GM18870 (cell line): Measurements from ENCODE around the gene CLIP1.
"Not testable (repeated sequence)": the region's sequence is repeated elsewhere in the genome, so short reads cannot be mapped to it uniquely, and the experiment has no call there.

Experiments
- ATAC-seq: cut with Tn5 transposase; IDR thresholded peaks from one replicate; pipeline ENCODE4 v1.9.1; 2021; ENCODE audit warnings: moderate library complexity; ENCODE audit not compliant: unreplicated experiment

The CLIP1 gene

DNA sequence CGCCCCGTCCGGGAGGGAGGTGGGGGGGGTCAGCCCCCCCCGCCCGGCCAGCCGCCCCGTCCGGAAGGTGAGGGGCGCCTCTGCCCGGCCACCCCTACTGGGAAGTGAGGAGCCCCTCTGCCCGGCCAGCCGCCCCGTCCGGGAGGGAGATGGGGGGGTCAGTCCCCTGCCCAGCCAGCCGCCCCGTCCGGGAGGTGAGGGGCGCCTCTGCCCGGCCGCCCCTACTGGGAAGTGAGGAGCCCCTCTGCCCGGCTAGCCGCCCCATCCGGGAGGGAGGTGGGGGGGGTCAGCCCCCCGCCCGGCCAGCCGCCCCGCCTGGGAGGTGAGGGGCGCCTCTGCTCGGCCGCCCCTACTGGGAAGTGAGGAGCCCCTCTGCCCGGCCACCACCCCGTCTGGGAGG is 64.9 kb downstream of the CLIP1 start:
- not testable (repeated sequence) for ATAC-seq

DNA sequence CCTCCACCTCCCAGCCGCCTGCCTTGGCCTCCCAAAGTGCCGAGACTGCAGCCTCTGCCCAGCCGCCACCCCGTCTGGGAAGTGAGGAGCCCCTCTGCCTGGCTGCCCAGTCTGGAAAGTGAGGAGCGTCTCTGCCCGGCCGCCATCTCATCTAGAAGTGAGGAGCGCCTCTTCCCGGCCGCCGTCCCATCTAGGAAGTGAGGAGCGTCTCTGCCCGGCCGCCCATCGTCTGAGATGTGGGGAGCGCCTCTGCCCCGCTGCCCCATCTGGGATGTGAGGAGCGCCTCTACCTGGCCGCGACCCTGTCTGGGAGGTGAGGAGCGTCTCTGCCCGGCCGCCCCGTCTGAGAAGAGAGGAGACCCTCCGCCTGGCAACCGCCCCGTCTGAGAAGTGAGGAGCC is 65.5 kb downstream of the CLIP1 start:
- not testable (repeated sequence) for ATAC-seq

DNA sequence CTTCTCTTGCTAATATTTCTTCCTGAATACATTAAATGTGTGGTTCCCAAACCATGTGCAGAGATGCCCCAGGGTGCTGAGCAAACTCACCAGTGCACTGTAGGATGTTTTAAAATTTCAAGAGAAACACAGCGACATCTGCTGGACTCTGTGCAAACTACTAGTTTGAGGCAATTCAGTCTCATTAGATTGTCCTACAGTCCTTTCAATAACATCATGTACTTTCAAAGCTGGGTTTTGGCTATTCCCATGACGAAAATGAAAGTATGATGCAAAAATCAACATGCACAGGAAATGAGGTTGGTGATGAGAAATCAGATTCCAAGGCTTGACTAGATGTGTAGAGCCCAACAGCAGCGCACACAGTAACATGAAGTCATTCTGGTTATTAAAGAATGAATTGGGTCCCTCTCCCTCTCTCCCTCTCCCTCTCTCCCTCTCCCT is 66.3 kb downstream of the CLIP1 start:
- ATAC-seq = no peak

DNA sequence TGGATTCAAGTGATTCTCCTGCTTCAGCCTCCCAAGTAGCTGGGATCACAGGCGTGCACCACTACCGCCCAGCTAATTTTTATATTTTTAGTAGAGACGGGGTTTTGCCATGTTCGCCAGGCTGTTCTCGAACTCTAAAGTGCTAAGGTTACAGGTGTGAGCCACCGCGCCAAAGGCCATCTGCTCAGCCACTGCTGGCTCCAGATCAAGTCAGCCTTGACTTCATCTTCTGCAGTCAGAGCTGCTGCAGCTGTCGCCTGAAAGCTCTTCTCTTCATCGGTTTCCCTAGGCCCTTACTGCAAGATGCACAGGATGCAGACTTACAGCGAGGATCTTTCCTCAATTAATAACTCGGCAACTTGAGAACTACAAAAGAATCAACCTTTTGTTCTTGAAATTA is 66.8 kb downstream of the CLIP1 start:
- ATAC-seq = no peak

DNA sequence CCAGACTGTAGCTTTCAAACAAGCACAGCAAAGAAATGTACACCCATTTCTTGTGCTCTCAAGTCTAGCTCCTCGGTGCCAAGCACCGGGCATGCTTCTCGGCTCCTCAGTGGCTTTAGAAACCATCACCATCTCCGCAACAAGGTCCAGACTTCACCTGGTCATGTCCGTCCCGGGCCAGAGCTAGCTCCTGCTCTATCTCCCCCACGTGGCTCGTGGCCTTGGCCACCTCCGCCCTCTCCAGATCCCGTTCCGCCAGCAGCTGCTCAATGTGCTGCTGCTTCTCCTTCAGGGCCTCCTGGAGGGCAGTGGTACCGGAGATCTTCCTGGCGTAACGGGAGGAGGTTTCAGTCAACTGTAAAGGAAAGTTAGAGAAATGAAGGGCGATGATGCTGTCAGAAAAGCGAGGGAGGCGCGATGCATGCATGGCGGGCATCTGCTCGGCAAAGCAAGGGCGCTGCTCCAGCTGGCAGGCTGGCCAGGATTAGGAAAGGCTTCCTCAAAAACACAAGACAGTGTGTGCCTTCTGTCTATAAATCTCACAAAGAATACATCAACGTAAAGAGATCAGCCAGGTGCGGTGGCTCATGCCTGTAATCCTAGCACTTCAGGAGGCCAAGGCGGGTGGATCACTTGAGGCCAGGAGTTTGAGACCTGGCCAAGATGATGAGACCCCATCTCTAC is 67.4 kb downstream of the CLIP1 start:
- ATAC-seq = no peak

DNA sequence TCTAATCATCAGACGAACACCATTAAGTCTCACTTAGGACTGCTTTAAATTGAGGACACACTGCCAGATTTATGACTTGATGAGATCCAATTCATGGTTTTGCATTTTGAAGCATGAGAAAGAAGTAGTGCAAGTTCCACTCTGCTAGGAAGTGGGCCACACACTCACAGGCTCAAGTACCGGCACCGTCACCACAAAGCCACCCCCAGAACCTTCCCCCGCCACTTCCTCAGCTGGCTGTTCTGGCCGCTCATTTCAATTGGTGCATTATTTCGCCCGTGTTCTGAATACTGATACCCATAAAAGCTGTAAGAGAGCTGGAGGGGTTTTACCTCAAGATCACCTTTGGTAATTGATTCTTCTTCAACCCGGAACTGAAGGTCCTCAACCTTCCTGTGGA is 70.1 kb downstream of the CLIP1 start:
- ATAC-seq = no peak

DNA sequence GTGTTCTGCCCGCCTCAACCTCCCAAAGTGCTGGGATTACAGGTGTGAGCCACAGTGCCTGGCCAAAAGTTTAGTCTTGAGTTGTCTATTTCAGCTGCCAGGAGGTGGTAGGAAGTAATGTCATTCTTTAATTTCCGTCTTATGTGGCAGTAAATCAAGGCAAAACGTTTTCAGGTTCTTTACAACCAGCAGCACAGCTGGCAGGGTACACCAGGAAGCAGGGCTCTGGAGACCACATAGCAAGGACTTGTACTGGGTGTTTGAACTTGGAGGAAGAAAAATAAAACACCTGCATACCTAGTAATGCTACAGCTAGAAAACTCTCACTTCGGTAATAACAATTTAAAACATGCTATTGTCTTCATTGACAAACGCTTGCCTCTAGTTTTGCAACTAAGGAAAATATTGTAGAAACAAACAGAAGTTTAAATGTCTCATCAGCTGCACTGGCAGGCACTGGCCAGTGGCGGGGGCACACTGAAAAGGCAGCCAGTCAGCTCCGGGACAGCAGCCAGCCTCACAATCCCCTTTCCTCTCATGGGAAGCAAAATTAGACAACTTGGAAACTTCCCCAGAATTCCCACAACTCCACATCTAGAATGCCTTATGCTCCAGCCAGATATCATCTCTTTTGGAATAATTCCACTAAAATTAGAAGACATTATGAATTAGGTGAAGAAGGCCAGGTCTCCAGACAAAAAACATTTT is 72.2 kb downstream of the CLIP1 start:
- no peak for ATAC-seq

DNA sequence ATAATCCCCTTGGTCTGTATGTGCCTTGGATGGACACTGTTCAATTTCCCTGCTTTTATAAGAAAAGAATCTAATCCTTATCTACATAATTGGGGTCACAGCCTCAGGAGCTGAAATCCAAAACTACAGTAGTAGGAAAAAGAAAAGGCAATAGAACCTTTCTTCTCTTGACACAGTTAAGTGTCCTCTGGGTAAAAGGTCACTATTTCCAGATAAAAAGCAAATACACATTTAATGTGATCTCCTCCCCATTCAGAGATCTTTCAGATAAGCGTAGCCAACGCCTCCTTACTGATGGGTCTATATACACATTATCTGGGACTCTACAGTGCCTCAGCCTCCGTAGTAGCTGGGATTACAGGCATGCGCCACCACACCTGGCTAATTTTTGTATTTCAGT is 73.4 kb downstream of the CLIP1 start:
- no peak for ATAC-seq

DNA sequence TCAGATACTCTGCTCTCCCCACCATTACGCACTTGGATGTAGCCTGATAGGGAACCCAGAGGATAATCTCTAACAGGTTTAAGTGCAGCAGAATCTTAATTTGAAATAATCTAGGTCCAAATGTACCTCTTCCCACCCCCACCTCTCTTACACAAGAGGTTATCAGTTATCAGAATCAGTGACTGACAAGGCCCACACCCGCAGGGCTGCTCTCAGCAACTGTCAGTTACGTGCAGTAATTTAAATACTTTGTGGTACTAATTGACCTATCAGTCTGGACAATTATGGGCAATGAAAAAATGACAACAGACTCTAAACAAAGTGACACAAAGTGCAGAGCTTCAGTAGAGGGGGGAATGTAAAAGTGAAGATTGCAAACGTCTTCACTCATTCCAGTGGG is 74.0 kb downstream of the CLIP1 start:
- ATAC-seq = no peak

DNA sequence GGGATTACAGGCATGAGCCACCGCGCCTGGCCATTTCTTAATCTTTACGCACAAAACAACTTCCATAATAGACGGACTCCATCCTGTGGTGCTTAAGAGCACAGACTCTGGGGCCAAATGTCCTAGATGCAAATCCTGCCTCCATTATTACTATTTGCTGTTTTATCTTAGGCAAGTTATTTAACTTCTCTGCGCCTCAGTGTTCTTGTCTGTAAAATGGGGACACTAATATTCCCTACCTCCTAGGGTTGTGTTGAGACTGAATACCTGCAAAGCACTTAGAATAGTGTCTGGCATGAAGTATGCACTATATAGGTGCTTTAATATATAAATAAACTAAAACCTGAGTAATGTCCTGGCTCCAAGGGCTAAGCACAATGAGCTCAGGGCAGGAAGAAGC is 76.4 kb downstream of the CLIP1 start:
- no peak for ATAC-seq

DNA sequence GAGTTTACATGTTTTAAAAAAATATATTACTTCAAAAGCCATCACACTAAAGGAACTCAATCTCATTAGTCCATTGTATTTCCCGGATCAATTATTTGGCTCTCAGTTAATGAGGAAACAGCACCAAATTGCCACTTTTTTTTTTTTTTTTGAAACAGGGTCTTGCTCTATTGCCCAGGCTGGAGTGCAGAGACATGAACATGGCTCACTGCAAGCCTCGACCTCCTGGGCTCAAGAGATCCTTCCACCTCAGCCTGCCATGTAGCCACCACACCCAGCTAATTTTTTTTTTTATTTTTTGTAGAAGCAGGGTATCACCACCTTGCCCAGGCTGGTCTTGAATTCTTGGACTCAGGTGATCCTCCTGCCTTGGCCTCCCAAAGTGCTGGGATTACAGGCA is 77.4 kb downstream of the CLIP1 start:
- no peak for ATAC-seq

DNA sequence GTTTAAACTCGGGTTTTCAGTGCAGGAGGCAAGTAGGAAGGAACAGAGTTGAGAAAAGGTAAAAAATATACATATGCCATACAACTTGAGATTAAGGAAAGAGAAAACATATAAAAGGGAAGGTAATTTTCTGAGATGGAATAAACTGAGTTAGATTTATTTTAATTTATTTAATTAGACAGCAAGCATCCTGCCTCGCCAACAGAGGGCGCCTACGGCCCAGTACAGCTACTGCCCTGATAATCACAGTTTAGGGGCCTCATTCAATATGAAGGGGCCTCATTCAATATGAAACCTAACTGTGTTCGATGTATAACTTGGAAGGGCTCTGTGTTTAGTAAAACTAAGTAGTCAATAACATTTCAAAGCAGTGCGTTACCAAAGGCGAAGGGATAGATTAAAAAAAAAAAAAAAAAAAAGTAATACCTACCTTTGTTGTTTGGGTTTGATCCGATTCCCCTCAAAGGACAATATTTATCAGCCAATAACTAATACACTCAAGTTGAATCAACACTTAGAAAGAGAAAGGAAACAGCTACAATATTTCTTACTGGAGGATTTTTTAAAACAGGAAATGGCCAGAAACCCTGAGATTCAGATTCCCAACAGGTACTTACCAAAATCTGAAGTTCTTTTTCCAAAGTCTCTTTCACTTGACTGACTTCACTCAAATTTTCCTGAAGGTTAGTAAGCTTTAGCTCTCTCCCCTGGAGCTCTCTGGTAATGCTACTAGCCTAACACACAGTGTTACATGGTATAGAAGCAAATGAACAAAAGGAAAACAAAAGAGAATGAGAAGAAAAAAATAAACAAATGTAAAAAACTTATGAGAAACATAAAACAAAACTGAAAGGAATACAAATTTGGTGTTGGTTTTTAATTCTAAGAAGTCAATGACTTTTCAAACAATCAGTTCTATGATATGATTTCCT is 86.2 kb downstream of the CLIP1 start:
- no peak for ATAC-seq

DNA sequence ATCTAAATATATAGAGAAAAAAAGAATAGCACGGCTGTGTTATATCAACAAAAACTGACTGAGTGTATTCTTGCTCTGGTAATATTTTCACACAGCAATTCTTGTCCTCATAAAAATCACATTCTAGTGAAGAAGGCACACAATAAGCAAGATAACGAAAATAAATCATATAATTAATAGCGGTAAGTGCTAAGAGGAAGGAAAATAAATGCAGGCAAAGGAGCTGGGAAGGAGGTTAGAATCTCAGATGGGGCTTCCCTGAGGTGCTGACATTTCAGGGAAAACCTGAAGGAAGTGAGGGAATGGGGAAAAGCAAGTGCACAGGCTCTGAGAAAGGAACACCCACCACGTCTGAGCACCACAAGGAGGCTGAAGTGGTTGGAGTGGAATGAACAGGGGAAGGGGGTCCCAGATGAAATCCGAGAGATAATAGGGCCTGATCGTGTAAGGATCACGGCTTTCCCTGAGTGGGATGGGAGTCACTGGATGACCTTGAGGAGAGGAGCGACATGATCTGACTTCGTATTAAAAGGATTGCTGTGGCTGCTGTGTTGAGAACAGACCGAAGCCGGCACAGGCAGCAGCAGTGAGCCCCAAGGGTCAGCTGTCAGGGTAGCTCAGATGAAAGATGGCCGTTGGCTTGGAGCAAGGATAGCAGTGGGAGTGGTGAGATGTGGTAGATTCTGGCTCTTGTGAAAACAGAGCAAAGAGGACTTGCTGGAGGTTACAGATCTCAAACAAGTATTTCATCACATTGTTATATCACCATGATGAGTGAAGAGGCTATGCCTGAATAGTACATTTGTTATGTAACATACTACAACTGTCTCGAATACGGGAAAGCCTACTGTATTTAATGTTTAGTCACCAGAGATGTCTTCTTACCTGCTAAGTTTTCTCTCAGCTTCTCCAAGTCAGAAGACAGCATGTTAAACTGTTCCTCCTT is 89.1 kb downstream of the CLIP1 start:
- ATAC-seq = no peak

DNA sequence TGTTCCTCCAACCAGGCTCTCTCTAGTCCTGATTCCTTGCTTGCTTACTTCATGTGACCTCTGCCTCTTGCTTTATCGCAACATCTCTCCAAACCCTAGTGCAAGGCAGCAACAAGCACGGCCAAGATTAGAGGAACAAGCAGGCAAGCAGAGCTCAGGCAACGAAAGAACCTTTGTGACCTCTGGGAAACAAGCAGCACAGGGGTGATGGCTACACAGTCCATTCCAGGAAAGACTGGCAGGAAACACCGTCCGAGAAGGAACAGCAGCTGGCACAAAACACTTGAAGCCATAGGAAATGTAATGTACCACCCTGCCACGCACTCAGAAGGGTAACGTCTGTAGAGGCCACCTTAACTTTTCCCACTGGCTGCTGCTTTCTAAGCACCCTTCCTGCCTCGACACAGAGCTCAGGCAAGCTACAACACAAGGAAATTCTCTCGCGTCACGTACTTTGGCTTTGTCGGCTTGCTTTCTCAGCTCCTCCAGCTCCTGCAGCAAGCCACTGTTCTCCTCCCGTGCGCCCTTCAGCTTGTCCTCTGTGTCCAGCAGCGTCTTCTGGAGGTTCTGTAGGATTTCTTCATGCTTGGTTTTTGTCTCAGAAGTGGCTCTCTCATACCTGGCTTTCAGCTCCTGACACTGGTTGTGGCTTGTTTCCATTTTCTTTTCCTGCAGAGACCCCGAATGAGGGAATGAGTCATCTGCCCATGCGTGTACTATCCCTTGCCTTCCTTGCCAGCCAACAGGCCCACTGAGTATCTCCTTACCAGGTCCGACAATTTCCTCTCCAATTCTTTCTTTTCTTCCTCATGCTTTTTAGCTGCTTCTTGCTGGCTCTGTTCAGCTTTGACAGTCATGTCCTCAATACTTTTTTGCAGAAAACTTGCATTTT is 94.7 kb downstream of the CLIP1 start:
- no peak for ATAC-seq

DNA sequence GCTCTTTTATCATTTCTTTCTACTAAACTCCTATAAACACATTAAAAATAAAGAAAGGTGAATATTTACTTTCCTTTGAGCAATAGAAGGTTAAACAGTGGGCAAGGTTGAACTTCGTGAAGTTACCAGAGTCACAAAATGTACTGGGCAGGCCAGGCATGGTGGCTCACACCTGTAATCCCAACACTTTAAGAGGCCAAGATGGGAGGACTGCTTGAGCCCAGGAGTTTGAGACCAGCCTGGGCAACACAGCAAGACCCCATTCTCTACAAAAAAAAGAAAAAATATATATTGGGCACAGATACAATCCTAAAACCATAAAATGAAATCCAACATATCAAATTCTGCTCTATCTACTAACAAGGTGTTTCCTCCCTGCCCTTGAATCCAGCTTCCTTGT is 95.5 kb downstream of the CLIP1 start:
- ATAC-seq = no peak

DNA sequence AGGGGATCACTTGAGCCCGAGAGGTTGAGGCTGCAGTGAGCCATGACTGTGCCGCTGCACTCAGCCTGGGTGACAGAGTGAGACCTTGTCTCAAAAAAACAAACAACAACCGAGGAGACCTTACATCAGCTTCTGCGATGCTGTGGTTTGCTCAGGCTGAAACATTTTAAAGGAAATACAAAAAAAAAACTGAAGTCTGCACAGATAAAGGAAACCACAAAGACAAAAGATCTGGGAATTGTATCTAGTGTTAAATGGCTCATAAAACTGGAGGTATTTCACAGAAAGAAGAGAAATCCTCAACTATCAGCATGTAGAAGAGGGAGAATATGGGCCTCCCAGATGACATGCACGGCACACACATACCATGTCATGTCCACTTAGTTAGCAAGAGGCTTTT is 95.9 kb downstream of the CLIP1 start:
- no peak for ATAC-seq

DNA sequence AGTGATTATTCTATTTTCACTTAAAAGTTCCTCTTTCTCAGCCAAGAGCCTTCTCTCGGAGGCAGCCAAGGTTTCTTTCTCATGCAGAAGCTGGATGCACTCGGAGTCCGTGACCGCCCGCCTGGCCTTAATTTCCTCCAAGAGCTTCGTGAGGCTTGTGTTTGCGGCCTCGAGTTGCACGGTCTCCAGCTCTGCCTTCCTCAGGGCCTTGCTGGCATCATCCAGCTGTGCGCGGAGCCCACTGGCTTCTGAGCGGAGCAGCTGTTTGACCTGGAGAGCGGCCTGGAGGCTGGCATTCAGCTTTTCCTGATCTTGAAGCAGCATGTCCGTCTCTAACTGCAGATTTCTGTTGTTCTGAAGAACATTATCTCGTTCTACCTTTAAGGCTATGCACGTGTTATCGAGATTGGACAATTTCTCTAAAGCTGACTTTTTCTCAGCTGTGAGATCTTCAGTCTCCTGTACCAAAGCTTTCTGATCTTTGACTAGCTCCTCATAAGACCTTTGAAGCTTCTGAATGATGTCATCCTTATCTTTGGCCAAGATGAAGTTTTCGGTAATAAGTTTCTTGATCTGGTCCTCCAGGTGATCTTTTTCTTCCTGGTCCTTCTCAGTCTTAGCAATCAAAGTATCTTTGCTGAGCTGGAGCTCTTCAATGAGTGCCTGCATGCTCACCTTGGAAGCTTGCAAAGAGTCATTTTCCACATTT is 99.0 kb downstream of the CLIP1 start:
- ATAC-seq = no peak

DNA sequence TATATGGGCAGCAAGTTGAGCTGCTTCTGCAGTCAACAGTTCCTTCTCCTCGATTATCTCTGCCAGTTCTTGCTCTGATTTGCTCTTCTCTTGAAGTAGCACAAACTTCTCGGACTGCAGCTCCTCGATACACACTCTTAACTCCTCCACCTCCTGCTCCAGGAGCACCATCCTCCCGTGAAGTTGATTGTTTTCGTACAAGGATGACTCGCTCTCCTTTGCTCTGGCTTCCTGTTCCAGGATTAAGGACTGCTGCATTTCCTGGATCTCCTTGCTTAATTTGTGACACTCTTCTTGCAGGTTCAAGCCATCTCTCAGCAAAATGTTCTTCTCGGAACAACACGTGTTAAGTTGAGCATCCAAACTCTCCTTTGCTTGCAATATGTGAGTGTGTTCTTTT is 100.0 kb downstream of the CLIP1 start:
- ATAC-seq = no peak
